HEK293 (cell line): ENCODE measurements around the gene CSMD2.

Source experiments
- CTCF ChIA-PET: fragments of 350-600 bp; formaldehyde crosslinking; extraction: SDS; loops from one replicate; lab custom pipeline; 2021; ENCODE audit warnings: antibody characterized with exemption; lab: Yijun Ruan, JAX
- POLR2A ChIA-PET: fragments of 300-600 bp; formaldehyde crosslinking; extraction: SDS; loops from one replicate; lab custom pipeline; 2020; ENCODE audit warnings: antibody characterized with exemption, inconsistent platforms; lab: Yijun Ruan, JAX
- H3K27ac ChIP-seq: fragments of 200-500 bp; sonication (Bioruptor generic); 2 replicates; pipeline ENCODE4 v1.5.1; 2014; ENCODE audit warnings: low read depth, low read length, control low read depth, inconsistent platforms; ENCODE audit errors: extremely low read depth
- H3K36me3 ChIP-seq, 2 experiments: fragments of 200-500 bp in 1 of 2; sonication (Bioruptor generic) in 1 of 2; 1 replicate in 1 of 2; 2 replicates in 1 of 2; pipeline ENCODE4 v1.5.1; 2014 to 2017; ENCODE audit warnings: inconsistent platforms in 2 of 2, low read length in 2 of 2; ENCODE audit not compliant: control insufficient read depth in 2 of 2, insufficient read depth in 1 of 2
- H3K4me1 ChIP-seq: fragments of 200-500 bp; sonication (Bioruptor generic); 2 replicates; pipeline ENCODE4 v1.5.1; 2014; ENCODE audit warnings: mild to moderate bottlenecking, low read length, inconsistent platforms; ENCODE audit not compliant: control insufficient read depth, insufficient read depth
- H3K4me3 ChIP-seq: 2 replicates; pipeline ENCODE4 v1.5.1; 2011; ENCODE audit warnings: low read depth, mild to moderate bottlenecking, control low read depth, low read length, moderate library complexity
- H3K9me3 ChIP-seq: fragments of 200-500 bp; sonication (Bioruptor generic); 2 replicates; pipeline ENCODE4 v1.5.1; 2014; ENCODE audit warnings: low read depth, low read length, inconsistent platforms; ENCODE audit not compliant: control insufficient read depth, insufficient read depth
- RBAK ChIP-seq: fragments of 450-650 bp; formaldehyde crosslinking; IDR thresholded peaks from 2 replicates; pipeline ENCODE4 v1.5.1; 2016; ENCODE audit warnings: missing biosample characterization, missing genetic modification characterization
- SP3 ChIP-seq: fragments of 450-650 bp; formaldehyde crosslinking; IDR thresholded peaks from 2 replicates; pipeline ENCODE4 v1.5.1; 2016; ENCODE audit warnings: missing biosample characterization, missing genetic modification characterization
- ZBTB17 ChIP-seq: fragments of 450-650 bp; formaldehyde crosslinking; IDR thresholded peaks from 2 replicates; pipeline ENCODE4 v1.5.1; 2016; ENCODE audit warnings: missing biosample characterization, missing genetic modification characterization
- ZBTB48 ChIP-seq: fragments of 450-650 bp; formaldehyde crosslinking; IDR thresholded peaks from 2 replicates; pipeline ENCODE4 v1.5.1; 2016; ENCODE audit warnings: missing biosample characterization, missing genetic modification characterization
- ZNF202 ChIP-seq: fragments of 450-650 bp; formaldehyde crosslinking; IDR thresholded peaks from 2 replicates; pipeline ENCODE4 v1.5.1; 2016; ENCODE audit warnings: missing biosample characterization, missing genetic modification characterization, borderline replicate concordance
- ZNF274 ChIP-seq, 2 experiments: fragments of 200-500 bp in 1 of 2; fragments of 450-650 bp in 1 of 2; sonication (Bioruptor generic) in 1 of 2; formaldehyde crosslinking in 1 of 2; IDR thresholded peaks; 2 replicates each; pipeline versions ENCODE4 v1.5.1 to v1.6.1; 2014 to 2016; ENCODE audit warnings: borderline replicate concordance in 1 of 2, inconsistent platforms in 1 of 2, low read length in 1 of 2, missing biosample characterization in 1 of 2, missing genetic modification characterization in 1 of 2
- ZNF311 ChIP-seq: fragments of 450-650 bp; formaldehyde crosslinking; IDR thresholded peaks from 2 replicates; pipeline ENCODE4 v1.5.1; 2017; ENCODE audit warnings: missing biosample characterization, missing genetic modification characterization, borderline replicate concordance
- ZNF366 ChIP-seq: fragments of 450-650 bp; formaldehyde crosslinking; conservative IDR thresholded peaks from 2 replicates; pipeline ENCODE4 v1.5.1; 2016; ENCODE audit warnings: missing biosample characterization, missing genetic modification characterization
- ZNF416 ChIP-seq: fragments of 450-650 bp; formaldehyde crosslinking; IDR thresholded peaks from 2 replicates; pipeline ENCODE4 v1.5.1; 2016; ENCODE audit warnings: missing biosample characterization, missing genetic modification characterization
- ZNF473 ChIP-seq: fragments of 450-650 bp; formaldehyde crosslinking; IDR thresholded peaks from 2 replicates; pipeline ENCODE4 v1.5.1; 2017; ENCODE audit warnings: missing biosample characterization, missing genetic modification characterization
- ZNF510 ChIP-seq: fragments of 450-650 bp; formaldehyde crosslinking; IDR thresholded peaks from 2 replicates; pipeline ENCODE4 v1.5.1; 2018; ENCODE audit warnings: mild to moderate bottlenecking, missing genetic modification characterization, missing biosample characterization; ENCODE audit not compliant: insufficient replicate concordance
- ZNF529 ChIP-seq: fragments of 450-650 bp; formaldehyde crosslinking; IDR thresholded peaks from 2 replicates; pipeline ENCODE4 v1.5.1; 2017; ENCODE audit warnings: missing genetic modification characterization, missing biosample characterization; ENCODE audit not compliant: insufficient replicate concordance
- ZNF549 ChIP-seq: fragments of 450-650 bp; IDR thresholded peaks from 2 replicates; pipeline ENCODE4 v1.5.1; 2018; ENCODE audit warnings: missing biosample characterization, missing genetic modification characterization, mild to moderate bottlenecking, inconsistent platforms, moderate library complexity
- ZNF76 ChIP-seq: fragments of 450-650 bp; formaldehyde crosslinking; IDR thresholded peaks from 2 replicates; pipeline ENCODE4; 2016; ENCODE audit warnings: low read depth, missing biosample characterization, missing genetic modification characterization, borderline replicate concordance
- ZSCAN16 ChIP-seq: fragments of 450-650 bp; formaldehyde crosslinking; IDR thresholded peaks from 2 replicates; pipeline ENCODE4 v1.5.1; 2016; ENCODE audit warnings: missing biosample characterization, missing genetic modification characterization
- ZSCAN30 ChIP-seq: fragments of 450-650 bp; IDR thresholded peaks from 2 replicates; pipeline ENCODE4 v1.5.1; 2018; ENCODE audit warnings: missing biosample characterization, mild to moderate bottlenecking, missing genetic modification characterization, moderate library complexity
- TF ChIP-seq, protein P1 (sequence below): fragments of 450-650 bp; formaldehyde crosslinking; IDR thresholded peaks from 2 replicates; pipeline ENCODE4 v1.5.1; 2016; ENCODE audit warnings: missing biosample characterization, missing genetic modification characterization
- TF ChIP-seq, protein P2 (sequence below): fragments of 450-650 bp; formaldehyde crosslinking; IDR thresholded peaks from 2 replicates; pipeline ENCODE4 v1.5.1; 2016; ENCODE audit warnings: missing biosample characterization, missing genetic modification characterization
- TF ChIP-seq, protein P3 (sequence below): fragments of 450-650 bp; formaldehyde crosslinking; IDR thresholded peaks from 2 replicates; pipeline ENCODE4 v1.5.1; 2016; ENCODE audit warnings: missing biosample characterization, missing genetic modification characterization
- TF ChIP-seq, protein P4 (sequence below): fragments of 450-650 bp; formaldehyde crosslinking; IDR thresholded peaks from 2 replicates; pipeline ENCODE4 v1.5.1; 2016; ENCODE audit warnings: missing biosample characterization, missing genetic modification characterization
- TF ChIP-seq, protein P5 (sequence below): fragments of 450-650 bp; formaldehyde crosslinking; conservative IDR thresholded peaks from 2 replicates; pipeline ENCODE4 v1.5.1; 2016; ENCODE audit warnings: low read depth, missing biosample characterization, missing genetic modification characterization

Gene CSMD2

DNA sequence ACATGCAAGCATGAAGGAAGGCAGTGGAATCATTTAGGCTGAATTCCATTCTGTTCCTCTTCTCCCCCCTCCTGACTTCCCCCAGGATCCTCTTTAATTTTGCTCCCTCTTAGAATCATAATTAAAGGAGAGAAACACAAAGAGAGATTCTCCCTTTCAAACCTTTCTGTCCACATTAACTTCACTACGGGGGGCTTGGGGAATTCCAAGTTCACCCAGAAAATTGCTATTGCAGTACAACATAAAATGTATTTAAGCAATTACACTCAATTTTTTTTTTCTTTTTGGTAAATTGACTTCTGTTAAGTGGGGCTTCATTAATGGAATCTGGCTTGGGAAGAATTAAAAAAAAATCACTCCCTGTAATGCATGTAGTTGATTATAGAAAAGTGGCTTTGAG, 314.5 kb downstream of the CSMD2 start:
- POLR2A ChIA-PET, result no interaction called here
- Histone ChIP-seq H3K4me1 (no peaks in the 10 kb centered on the region), H3K4me3 (no peak overlapping the region), H3K36me3 (no peaks in the 10 kb centered on the region), H3K9me3 (no peaks in the 10 kb centered on the region), H3K27ac (no peak overlapping the region)
- CTCF ChIA-PET, result no interaction called here
- TF ChIP-seq RBAK (tag by site-specific recombination), result no peak

DNA sequence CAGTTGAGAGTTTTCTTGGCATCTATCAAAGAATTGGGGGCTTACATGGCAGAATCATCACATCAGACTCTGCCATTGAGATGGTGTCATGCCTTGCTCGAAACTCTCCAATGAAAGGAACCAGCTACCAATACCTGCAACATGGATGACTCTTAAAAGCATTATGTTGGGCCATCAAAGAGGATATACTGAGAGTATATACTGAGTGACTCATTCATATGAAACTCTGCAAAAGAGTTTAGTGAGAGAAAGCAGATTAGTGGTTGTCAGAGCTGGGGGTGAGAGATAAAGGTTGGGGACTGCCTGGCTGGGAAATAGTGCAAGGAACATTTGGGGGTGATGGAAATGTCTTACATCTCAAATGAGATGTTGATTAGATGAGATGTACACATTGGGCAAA, 315.8 kb downstream of the CSMD2 start:
- TF ChIP-seq, protein P1, sequence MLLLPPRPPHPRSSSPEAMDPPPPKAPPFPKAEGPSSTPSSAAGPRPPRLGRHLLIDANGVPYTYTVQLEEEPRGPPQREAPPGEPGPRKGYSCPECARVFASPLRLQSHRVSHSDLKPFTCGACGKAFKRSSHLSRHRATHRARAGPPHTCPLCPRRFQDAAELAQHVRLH (tag by site-specific recombination), result no peak
- TF ChIP-seq ZNF416, result no peak
- TF ChIP-seq ZNF311 (tag by site-specific recombination), result no peak
- TF ChIP-seq ZNF529, result no peak
- TF ChIP-seq ZNF76 (tag by site-specific recombination), result no peak
- no peak for TF ChIP-seq ZNF274 (IDR thresholded peaks at IDR 0.05; ENCODE audit: low read length)
- no peak for TF ChIP-seq ZNF274 (tag by site-specific recombination; IDR thresholded peaks at IDR 0.05; ENCODE audit: borderline replicate concordance)
- TF ChIP-seq, protein P2, sequence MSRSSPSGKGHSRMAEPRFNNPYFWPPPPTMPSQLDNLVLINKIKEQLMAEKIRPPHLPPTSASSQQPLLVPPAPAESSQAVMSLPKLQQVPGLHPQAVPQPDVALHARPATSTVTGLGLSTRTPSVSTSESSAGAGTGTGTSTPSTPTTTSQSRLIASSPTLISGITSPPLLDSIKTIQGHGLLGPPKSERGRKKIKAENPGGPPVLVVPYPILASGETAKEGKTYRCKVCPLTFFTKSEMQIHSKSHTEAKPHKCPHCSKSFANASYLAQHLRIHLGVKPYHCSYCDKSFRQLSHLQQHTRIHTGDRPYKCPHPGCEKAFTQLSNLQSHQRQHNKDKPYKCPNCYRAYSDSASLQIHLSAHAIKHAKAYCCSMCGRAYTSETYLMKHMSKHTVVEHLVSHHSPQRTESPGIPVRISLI (tag by site-specific recombination), result no peak
- no peak for TF ChIP-seq ZBTB48
- TF ChIP-seq, protein P3, sequence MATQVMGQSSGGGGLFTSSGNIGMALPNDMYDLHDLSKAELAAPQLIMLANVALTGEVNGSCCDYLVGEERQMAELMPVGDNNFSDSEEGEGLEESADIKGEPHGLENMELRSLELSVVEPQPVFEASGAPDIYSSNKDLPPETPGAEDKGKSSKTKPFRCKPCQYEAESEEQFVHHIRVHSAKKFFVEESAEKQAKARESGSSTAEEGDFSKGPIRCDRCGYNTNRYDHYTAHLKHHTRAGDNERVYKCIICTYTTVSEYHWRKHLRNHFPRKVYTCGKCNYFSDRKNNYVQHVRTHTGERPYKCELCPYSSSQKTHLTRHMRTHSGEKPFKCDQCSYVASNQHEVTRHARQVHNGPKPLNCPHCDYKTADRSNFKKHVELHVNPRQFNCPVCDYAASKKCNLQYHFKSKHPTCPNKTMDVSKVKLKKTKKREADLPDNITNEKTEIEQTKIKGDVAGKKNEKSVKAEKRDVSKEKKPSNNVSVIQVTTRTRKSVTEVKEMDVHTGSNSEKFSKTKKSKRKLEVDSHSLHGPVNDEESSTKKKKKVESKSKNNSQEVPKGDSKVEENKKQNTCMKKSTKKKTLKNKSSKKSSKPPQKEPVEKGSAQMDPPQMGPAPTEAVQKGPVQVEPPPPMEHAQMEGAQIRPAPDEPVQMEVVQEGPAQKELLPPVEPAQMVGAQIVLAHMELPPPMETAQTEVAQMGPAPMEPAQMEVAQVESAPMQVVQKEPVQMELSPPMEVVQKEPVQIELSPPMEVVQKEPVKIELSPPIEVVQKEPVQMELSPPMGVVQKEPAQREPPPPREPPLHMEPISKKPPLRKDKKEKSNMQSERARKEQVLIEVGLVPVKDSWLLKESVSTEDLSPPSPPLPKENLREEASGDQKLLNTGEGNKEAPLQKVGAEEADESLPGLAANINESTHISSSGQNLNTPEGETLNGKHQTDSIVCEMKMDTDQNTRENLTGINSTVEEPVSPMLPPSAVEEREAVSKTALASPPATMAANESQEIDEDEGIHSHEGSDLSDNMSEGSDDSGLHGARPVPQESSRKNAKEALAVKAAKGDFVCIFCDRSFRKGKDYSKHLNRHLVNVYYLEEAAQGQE, result no peak
- no peak for TF ChIP-seq ZNF202 (tag by site-specific recombination)
- TF ChIP-seq ZNF510 (tag by site-specific recombination), result no peak
- TF ChIP-seq SP3 (tag by site-specific recombination), result no peak
- TF ChIP-seq, protein P4, sequence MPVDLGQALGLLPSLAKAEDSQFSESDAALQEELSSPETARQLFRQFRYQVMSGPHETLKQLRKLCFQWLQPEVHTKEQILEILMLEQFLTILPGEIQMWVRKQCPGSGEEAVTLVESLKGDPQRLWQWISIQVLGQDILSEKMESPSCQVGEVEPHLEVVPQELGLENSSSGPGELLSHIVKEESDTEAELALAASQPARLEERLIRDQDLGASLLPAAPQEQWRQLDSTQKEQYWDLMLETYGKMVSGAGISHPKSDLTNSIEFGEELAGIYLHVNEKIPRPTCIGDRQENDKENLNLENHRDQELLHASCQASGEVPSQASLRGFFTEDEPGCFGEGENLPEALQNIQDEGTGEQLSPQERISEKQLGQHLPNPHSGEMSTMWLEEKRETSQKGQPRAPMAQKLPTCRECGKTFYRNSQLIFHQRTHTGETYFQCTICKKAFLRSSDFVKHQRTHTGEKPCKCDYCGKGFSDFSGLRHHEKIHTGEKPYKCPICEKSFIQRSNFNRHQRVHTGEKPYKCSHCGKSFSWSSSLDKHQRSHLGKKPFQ (tag by site-specific recombination), result no peak
- TF ChIP-seq ZNF549 (tag by site-specific recombination), result no peak
- no peak for TF ChIP-seq ZSCAN16 (tag by site-specific recombination)
- TF ChIP-seq ZSCAN30 (tag by site-specific recombination), result no peak
- no peak for TF ChIP-seq ZNF473 (tag by site-specific recombination)
- no peak for TF ChIP-seq ZNF366 (tag by site-specific recombination)
- TF ChIP-seq, protein P5, sequence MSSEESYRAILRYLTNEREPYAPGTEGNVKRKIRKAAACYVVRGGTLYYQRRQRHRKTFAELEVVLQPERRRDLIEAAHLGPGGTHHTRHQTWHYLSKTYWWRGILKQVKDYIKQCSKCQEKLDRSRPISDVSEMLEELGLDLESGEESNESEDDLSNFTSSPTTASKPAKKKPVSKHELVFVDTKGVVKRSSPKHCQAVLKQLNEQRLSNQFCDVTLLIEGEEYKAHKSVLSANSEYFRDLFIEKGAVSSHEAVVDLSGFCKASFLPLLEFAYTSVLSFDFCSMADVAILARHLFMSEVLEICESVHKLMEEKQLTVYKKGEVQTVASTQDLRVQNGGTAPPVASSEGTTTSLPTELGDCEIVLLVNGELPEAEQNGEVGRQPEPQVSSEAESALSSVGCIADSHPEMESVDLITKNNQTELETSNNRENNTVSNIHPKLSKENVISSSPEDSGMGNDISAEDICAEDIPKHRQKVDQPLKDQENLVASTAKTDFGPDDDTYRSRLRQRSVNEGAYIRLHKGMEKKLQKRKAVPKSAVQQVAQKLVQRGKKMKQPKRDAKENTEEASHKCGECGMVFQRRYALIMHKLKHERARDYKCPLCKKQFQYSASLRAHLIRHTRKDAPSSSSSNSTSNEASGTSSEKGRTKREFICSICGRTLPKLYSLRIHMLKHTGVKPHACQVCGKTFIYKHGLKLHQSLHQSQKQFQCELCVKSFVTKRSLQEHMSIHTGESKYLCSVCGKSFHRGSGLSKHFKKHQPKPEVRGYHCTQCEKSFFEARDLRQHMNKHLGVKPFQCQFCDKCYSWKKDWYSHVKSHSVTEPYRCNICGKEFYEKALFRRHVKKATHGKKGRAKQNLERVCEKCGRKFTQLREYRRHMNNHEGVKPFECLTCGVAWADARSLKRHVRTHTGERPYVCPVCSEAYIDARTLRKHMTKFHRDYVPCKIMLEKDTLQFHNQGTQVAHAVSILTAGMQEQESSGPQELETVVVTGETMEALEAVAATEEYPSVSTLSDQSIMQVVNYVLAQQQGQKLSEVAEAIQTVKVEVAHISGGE (tag by site-specific recombination), result no peak
- TF ChIP-seq ZBTB17 (tag by site-specific recombination), result no peak
- Histone ChIP-seq H3K27ac (no peak overlapping the region), H3K4me1 (no peaks in the 10 kb centered on the region), H3K4me3 (no peak overlapping the region), H3K9me3 (no peaks in the 10 kb centered on the region), H3K36me3 (no peaks in the 10 kb centered on the region)
- ChIA-PET POLR2A (no interaction called here), CTCF (no interaction called here)
